Activated CD8-positive, alpha-beta T cell treated with anti-CD3 and anti-CD28 coated beads for 36 hours (primary cell): Measurements from ENCODE around the gene TERT. TPM values are rescaled to one million over a fixed set of nuclear protein-coding genes. Genes with fewer than 3 reads are reported as not detected.

Experiments used
- ATAC-seq: fragments of 200-7000 bp; cut with Tn5 transposase; one replicate; pipeline ENCODE4 v1.10.0; 2021; ENCODE audit warnings: mild to moderate bottlenecking, moderate library complexity
- CTCF ChIA-PET: fragments of 350-600 bp; sonication (Branson Sonifier 250); formaldehyde crosslinking; loops from one replicate; lab custom pipeline; 2021; ENCODE audit warnings: antibody characterized with exemption; lab: Charles Lee
- POLR2A ChIA-PET: fragments of 350-600 bp; sonication (Branson Sonifier 250); formaldehyde crosslinking; loops from one replicate; lab custom pipeline; 2021; ENCODE audit warnings: antibody characterized with exemption; lab: Charles Lee
- DNase-seq: peaks from one replicate; pipeline ENCODE4 v3.0.0-alpha.2; 2020
- H3K27ac Mint-ChIP-seq: one replicate; pipeline ENCODE4 v1.8.0; 2021; ENCODE audit warnings: mild to moderate bottlenecking, mixed read lengths
- H3K27me3 Mint-ChIP-seq: one replicate; pipeline ENCODE4 v1.8.0; 2021; ENCODE audit warnings: mixed read lengths
- H3K36me3 Mint-ChIP-seq: one replicate; pipeline ENCODE4 v1.8.0; 2021; ENCODE audit warnings: low read depth, mixed read lengths
- H3K4me1 Mint-ChIP-seq: one replicate; pipeline ENCODE4 v1.8.0; 2021; ENCODE audit warnings: low read depth, mixed read lengths
- H3K4me3 Mint-ChIP-seq: one replicate; pipeline ENCODE4 v1.8.0; 2021; ENCODE audit warnings: mild to moderate bottlenecking, moderate library complexity, mixed read lengths
- H3K9me3 Mint-ChIP-seq: one replicate; pipeline ENCODE4 v1.8.0; 2021; ENCODE audit warnings: mixed read lengths
- intact Hi-C: fragments of 100-400 bp; cut with micrococcal nuclease; formaldehyde crosslinking; loops from one replicate; pipeline ENCODE4 v1.10.0; 2022
- total RNA-seq, 2 experiments: library from RNA; stranded (reverse); gene quantifications; one replicate each; pipeline ENCODE4 v1.2.3, GENCODE V29; 2021
- TF ChIP-seq, protein P1 (sequence below): fragments of 200-600 bp; IDR thresholded peaks from one replicate; pipeline ENCODE4 v1.8.0; 2022; ENCODE audit warnings: antibody characterized with exemption, mild to moderate bottlenecking

The TERT gene
- total RNA-seq, 2 experiments from 2014 or later, result 12.5 to 12.7 TPM

- Mint-ChIP-seq H3K9me3 (no peaks in the 10 kb centered on the region), H3K27ac (no peak overlapping the region), H3K36me3 (no peaks in the 10 kb centered on the region), H3K4me3 (no peak overlapping the region), H3K4me1 (no peaks in the 10 kb centered on the region), H3K27me3 (no peaks in the 10 kb centered on the region)
- no peak for DNase-seq
- no peak for ATAC-seq
- ChIA-PET CTCF (no interaction called here), POLR2A (no interaction called here)
- intact Hi-C loops, result no loop called here
- TF ChIP-seq, protein P1, sequence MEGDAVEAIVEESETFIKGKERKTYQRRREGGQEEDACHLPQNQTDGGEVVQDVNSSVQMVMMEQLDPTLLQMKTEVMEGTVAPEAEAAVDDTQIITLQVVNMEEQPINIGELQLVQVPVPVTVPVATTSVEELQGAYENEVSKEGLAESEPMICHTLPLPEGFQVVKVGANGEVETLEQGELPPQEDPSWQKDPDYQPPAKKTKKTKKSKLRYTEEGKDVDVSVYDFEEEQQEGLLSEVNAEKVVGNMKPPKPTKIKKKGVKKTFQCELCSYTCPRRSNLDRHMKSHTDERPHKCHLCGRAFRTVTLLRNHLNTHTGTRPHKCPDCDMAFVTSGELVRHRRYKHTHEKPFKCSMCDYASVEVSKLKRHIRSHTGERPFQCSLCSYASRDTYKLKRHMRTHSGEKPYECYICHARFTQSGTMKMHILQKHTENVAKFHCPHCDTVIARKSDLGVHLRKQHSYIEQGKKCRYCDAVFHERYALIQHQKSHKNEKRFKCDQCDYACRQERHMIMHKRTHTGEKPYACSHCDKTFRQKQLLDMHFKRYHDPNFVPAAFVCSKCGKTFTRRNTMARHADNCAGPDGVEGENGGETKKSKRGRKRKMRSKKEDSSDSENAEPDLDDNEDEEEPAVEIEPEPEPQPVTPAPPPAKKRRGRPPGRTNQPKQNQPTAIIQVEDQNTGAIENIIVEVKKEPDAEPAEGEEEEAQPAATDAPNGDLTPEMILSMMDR, result no peak
These were observed 84.7 kb downstream of the TERT start for GRCh38 chr5:1209896-1210776.

DNA sequence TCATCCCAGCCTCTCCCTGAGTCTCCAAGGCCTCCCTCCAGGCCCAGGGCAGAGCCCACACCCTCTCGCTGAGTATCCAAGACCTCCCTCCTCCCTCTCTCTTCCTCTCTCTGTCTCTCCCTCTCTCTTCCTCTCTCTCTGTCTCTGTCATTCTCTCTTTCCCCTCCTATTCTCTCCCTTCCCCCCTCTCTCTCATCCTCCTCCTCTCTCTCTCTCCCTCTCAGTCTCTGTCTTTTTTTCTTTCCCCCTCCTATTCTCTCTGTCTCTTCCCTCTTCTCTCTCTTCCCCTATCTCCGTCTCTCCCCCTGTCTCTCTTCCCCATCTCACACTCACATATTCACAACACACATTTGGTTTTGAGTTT, 85.4 kb downstream of the TERT start:
- H3K4me3 Mint-ChIP-seq, result no peak overlapping the region
- ATAC-seq (no peak), DNase-seq (no peak)
- intact Hi-C loops, result no loop called here
- H3K9me3 Mint-ChIP-seq, result no peaks in the 10 kb centered on the region
- TF ChIP-seq, protein P1, result no peak
- H3K27ac Mint-ChIP-seq, result no peak overlapping the region
- POLR2A ChIA-PET, result no interaction called here
- H3K27me3 Mint-ChIP-seq, result no peaks in the 10 kb centered on the region
- H3K4me1 Mint-ChIP-seq, result no peaks in the 10 kb centered on the region
- no peaks in the 10 kb centered on the region for H3K36me3 Mint-ChIP-seq
- CTCF ChIA-PET, result no interaction called here

GRCh38 chr5:1208743-1209488, 86.0 kb downstream of the TERT start:
- ChIA-PET CTCF (no interaction called here), POLR2A (no interaction called here)
- no peaks in the 10 kb centered on the region for H3K9me3 Mint-ChIP-seq
- H3K4me3 Mint-ChIP-seq, result no peak overlapping the region
- TF ChIP-seq, protein P1, result no peak
- no peak overlapping the region for H3K27ac Mint-ChIP-seq
- intact Hi-C loops, result no loop called here
- H3K4me1 Mint-ChIP-seq, result no peaks in the 10 kb centered on the region
- H3K36me3 Mint-ChIP-seq, result no peaks in the 10 kb centered on the region
- no peak for DNase-seq
- H3K27me3 Mint-ChIP-seq, result no peaks in the 10 kb centered on the region
- ATAC-seq, result no peak

GRCh38 chr5:1208221-1208742, 86.6 kb downstream of the TERT start:
- Mint-ChIP-seq H3K27ac (no peak overlapping the region), H3K4me3 (no peak overlapping the region), H3K36me3 (no peaks in the 10 kb centered on the region), H3K9me3 (no peaks in the 10 kb centered on the region), H3K27me3 (no peaks in the 10 kb centered on the region), H3K4me1 (no peaks in the 10 kb centered on the region)
- CTCF ChIA-PET, result no interaction called here
- TF ChIP-seq, protein P1, result no peak
- POLR2A ChIA-PET, result no interaction called here
- DNase-seq (no peak), ATAC-seq (no peak)
- intact Hi-C loops, result no loop called here

DNA sequence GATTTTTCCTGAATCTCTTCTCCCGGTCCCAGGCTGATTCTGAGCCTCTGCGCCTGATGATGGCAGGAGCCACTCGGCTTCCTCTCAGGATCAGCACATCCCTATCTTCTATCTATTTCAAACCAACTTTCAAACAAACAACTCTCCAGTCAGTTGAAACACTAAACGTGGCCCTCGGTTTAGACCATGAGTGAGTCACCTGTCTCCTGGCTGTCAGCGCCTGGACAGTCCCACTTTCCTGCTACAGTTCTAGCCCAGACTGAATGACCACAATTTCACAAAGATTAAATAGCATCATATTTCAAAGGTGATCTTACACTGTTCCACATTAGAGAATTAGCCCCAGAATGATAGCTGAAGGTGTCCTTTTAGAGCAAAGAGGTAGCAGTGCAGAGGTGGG, 87.3 kb downstream of the TERT start:
- H3K4me1 Mint-ChIP-seq, result no peaks in the 10 kb centered on the region
- CTCF ChIA-PET, result no interaction called here
- POLR2A ChIA-PET, result no interaction called here
- no peaks in the 10 kb centered on the region for H3K27me3 Mint-ChIP-seq
- H3K4me3 Mint-ChIP-seq, result no peak overlapping the region
- H3K36me3 Mint-ChIP-seq, result no peaks in the 10 kb centered on the region
- intact Hi-C loops, result no loop called here
- no peak for DNase-seq
- TF ChIP-seq, protein P1, result no peak
- H3K27ac Mint-ChIP-seq, result no peak overlapping the region
- ATAC-seq, result no peak
- no peaks in the 10 kb centered on the region for H3K9me3 Mint-ChIP-seq
